Thyroid gland (tissue), 4 donors: ENCODE results near the gene CAPN5.

ENCODE experiments used
- CTCF ChIP-seq, 6 experiments: fragments of 200-600 bp in 3 of 6; fragments of 450-650 bp in 3 of 6; sonication (generic) in 3 of 6; IDR thresholded peaks; one replicate each; pipeline ENCODE4 v1.5.1; 2016 to 2019; ENCODE audit warnings: antibody characterized with exemption in 6 of 6, mild to moderate bottlenecking in 2 of 6, inconsistent platforms in 1 of 6, moderate library complexity in 1 of 6
- POLR2A ChIP-seq, 2 donors: fragments of 450-650 bp; IDR thresholded peaks; one replicate each; pipeline ENCODE4 v1.6.1; 2017; ENCODE audit warnings: antibody characterized with exemption in 2 of 2, mild to moderate bottlenecking in 2 of 2, moderate library complexity in 1 of 2

GRCh38 chr11:77175021-77175842 lies 108.5 kb downstream of the CAPN5 start:
- TF ChIP-seq CTCF (IDR thresholded peaks at IDR 0.05) (no peak), POLR2A (IDR thresholded peaks at IDR 0.05) (no peak)
